Panc1 (cell line): ENCODE measurements around the gene ITPRIPL2.

ENCODE experiments used
- CTCF ChIP-seq: fragments of 450-650 bp; IDR thresholded peaks from 2 replicates; pipeline ENCODE4 v1.5.1; 2017; ENCODE audit warnings: mild to moderate bottlenecking
- POLR2AphosphoS5 ChIP-seq: IDR thresholded peaks from 2 replicates; pipeline ENCODE4 v1.6.1; 2012; ENCODE audit warnings: mild to moderate bottlenecking, low read depth, low read length, moderate library complexity

GRCh38 chr16:19098173-19098572 lies 15.6 kb upstream of the ITPRIPL2 start:
- TF ChIP-seq CTCF (no peak), POLR2AphosphoS5 (no peak)
